Activated CD4-positive, alpha-beta T cell treated with anti-CD3 and anti-CD28 coated beads for 36 hours (primary cell): ENCODE data around the gene ENG. TPM values are rescaled to one million over a fixed set of nuclear protein-coding genes. Genes with fewer than 3 reads are reported as not detected.
"Not testable (repeated sequence)": the region's sequence is repeated elsewhere in the genome, so short reads cannot be mapped to it uniquely, and the experiment has no call there.

Experiments used
- ATAC-seq: fragments of 200-7000 bp; cut with Tn5 transposase; one replicate; pipeline ENCODE4 v1.10.0; 2021; ENCODE audit warnings: mild to moderate bottlenecking, moderate library complexity
- CTCF ChIA-PET: fragments of 350-600 bp; sonication (Branson Sonifier 250); formaldehyde crosslinking; loops from one replicate; lab custom pipeline; 2021; ENCODE audit warnings: antibody characterized with exemption; lab: Charles Lee
- POLR2A ChIA-PET: fragments of 350-600 bp; sonication (Branson Sonifier 250); formaldehyde crosslinking; loops from one replicate; lab custom pipeline; 2021; ENCODE audit warnings: antibody characterized with exemption, inconsistent platforms; lab: Charles Lee
- DNase-seq: peaks from one replicate; pipeline ENCODE4 v3.0.0-alpha.2; 2020
- H3K27ac Mint-ChIP-seq: one replicate; pipeline ENCODE4 v1.8.0; 2021; ENCODE audit warnings: mixed read lengths
- H3K27me3 Mint-ChIP-seq: one replicate; pipeline ENCODE4 v1.8.0; 2021; ENCODE audit warnings: mixed read lengths
- H3K36me3 Mint-ChIP-seq: one replicate; pipeline ENCODE4 v1.8.0; 2021; ENCODE audit warnings: low read depth, mixed read lengths
- H3K4me1 Mint-ChIP-seq: one replicate; pipeline ENCODE4 v1.8.0; 2021; ENCODE audit warnings: mixed read lengths
- H3K4me3 Mint-ChIP-seq: one replicate; pipeline ENCODE4 v1.8.0; 2021; ENCODE audit warnings: mild to moderate bottlenecking, moderate library complexity, mixed read lengths
- H3K9me3 Mint-ChIP-seq: one replicate; pipeline ENCODE4 v1.8.0; 2021; ENCODE audit warnings: low read depth, mixed read lengths
- intact Hi-C, 2 experiments: fragments of 100-400 bp; cut with DNase I in 1 of 2; cut with micrococcal nuclease in 1 of 2; formaldehyde crosslinking; loops; one replicate each; pipeline versions ENCODE4 v1.14.2 to v1.15.1; 2022 to 2024; cut with DNase I, micrococcal nuclease
- total RNA-seq, 2 experiments: library from RNA; stranded (reverse); gene quantifications; one replicate each; pipeline ENCODE4 v1.2.3, GENCODE V29; 2021

Gene ENG
- total RNA-seq, 2 experiments from 2014 or later: 13.9 to 15.2 TPM

DNA sequence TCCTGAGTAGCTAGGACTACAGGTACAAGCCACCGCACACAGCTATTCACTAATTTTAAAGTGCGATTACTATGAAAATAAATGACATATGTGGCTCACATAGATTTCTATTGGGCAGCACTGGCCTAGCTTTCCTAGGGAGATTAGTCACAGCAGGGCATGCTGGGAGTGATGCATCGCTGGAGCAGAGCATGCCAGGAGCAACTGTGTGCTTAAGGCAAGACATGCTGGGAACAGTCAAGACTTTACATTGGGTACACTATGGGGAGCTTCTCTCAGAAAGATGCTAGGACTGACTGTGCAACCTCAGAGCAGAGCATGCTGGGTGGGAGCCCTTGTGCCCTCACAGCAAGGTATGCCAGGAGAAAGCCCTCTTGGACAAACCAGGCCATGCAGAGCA is 35.6 kb upstream of the ENG start:
- peaks cover 6% of the 10 kb centered on the region for H3K4me1 Mint-ChIP-seq
- CTCF ChIA-PET: interaction anchor here (0.6 to 1.3 kb wide), 2 partner anchors 20 to 31 kb away, joined by 3 to 4 read pairs; no protein-coding TSS in a partner anchor
- no peak for ATAC-seq

DNA sequence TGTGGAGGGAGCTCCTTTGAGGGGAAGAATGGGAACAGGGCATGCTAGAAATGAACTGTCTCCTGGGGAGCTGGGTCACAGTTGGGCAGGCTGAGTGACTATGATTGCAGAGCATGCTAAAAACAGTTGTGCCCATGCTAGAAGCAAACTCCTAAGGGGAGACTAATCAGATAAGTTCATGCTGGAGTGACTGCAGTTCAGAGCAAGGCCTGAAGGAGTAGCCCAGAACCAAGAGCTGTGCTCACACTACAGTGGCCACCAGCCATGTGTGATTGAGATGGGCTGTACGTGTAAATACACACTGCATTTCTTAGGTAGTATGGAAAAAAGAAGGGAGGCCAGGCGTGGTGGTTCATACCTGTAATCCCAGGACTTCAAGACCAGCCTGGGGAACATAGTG is 33.3 kb upstream of the ENG start:
- POLR2A ChIA-PET: no interaction called here

More for the DNA sequence above, 35.6 kb upstream of the ENG start:
- intact Hi-C loops: no loop called here
- no peak for DNase-seq
- Mint-ChIP-seq H3K27me3 (no peaks in the 10 kb centered on the region), H3K27ac (no peak overlapping the region), H3K36me3 (peaks cover 65% of the 10 kb centered on the region), H3K9me3 (peaks cover 4% of the 10 kb centered on the region), H3K4me3 (no peak overlapping the region)
- POLR2A ChIA-PET: no interaction called here

DNA sequence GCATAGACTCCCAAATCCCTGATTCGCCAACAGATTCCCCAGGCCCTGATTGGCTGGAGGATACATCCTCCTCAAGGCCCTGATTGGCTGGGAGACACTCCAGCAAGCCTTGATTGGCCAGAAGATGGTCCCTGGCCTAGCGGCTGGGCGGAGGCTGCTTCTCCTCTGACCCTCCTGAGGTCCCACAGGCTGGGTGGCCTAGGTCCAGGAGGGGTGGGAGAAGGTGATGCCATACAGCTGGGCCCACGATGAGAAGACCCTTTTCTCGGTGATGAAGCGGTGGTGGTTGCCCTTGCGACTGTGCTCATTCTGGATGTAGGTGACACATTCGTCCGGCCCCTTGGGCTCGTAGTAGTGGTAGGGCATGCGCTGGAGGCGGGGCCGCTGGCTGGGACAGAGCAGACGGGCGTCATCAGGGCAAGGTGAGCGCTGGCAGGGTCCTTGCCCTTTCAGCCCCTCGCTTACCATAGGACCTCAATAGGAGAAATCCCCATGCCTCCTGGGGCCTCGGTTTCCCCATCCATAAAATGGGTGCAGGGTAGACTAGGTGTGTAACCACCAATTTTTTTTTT is 32.0 kb upstream of the ENG start:
- Mint-ChIP-seq H3K27ac (no peak overlapping the region), H3K36me3 (peaks cover 51% of the 10 kb centered on the region), H3K4me3 (no peak overlapping the region), H3K9me3 (no peaks in the 10 kb centered on the region), H3K27me3 (no peaks in the 10 kb centered on the region), H3K4me1 (no peaks in the 10 kb centered on the region)
- intact Hi-C loops: no loop called here
- ChIA-PET CTCF (interaction anchor here (1.1 kb wide), 1 partner anchor 152 kb away, joined by 3 read pairs; the partner anchor contains the start of gene TOR2A), POLR2A (no interaction called here)
- DNase-seq (no peak), ATAC-seq (no peak)

More for the DNA sequence above, 33.3 kb upstream of the ENG start:
- Mint-ChIP-seq H3K4me1 (peaks cover 4% of the 10 kb centered on the region), H3K4me3 (no peak overlapping the region), H3K27me3 (no peaks in the 10 kb centered on the region), H3K36me3 (peaks cover 54% of the 10 kb centered on the region), H3K27ac (no peak overlapping the region), H3K9me3 (no peaks in the 10 kb centered on the region)
- peak; percentile 51 for ATAC-seq
- CTCF ChIA-PET: interaction anchor here (0.6 to 1.3 kb wide), 3 partner anchors 18 to 153 kb away, joined by 3 to 4 read pairs (median 3); partner anchors contain the start of gene TOR2A
- no peak for DNase-seq
- intact Hi-C loops: no loop called here

DNA sequence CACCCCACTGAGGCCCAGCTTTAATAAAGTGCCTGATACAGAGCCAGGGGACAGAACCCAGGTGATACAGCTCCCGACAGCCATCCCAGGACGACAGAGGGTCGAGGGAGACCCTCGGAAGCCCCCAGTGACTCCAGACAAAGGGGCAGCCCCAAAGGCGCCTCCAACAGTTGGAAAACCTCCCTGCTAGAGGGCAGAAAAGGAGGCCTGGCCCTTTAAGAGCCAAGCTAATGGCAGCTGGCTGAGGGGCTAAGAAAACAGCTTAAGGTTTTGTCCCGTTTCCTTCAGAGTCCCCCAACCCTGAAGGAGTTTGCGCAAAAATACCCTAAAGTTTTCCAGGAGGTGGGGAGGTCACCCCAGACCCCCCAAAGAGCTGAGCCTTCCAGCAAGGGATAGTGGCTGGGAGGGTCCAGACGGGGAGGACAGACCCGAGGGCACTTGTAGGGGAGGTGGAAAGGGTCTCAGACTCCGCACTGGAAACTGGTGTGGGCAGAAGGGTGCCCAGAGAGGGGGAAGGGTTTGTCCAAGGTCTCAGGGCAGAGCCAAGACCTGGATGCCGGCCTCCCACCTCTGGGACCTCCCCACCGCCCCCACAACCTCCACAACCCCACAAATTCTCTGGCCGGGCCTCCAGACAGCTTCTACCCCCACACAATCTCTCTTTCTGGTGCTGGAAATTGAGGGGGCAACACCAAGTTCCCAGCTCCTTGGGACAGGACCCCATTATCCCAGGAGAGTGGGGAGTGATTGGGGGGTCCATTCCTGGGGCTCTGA is 31.2 kb upstream of the ENG start:
- no peak overlapping the region for H3K4me3 Mint-ChIP-seq

DNA sequence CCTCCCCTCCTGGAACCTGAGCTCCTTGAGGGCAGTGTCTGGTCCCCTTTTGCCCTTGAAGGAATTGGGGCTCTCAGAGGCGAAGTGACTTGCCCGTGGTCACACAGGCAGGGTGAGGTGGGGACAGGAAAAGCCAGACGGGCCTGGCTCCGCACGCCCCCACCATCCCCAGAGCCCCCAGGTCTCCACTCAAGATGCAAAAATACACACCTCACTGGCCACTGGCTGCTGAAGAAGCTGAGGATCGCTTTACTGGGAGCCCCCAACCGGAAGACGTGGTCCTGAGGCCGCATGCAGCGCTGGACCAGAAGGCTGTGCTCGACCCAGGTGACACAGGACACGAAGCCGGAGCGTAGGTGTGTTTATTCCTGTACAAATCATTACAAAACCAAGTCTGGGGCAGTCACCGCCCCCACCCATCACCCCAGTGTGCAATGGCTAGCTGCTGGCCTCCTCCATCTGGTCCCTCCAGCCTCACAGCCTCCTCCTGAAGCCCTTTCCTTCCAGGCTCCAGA is 30.6 kb upstream of the ENG start:
- POLR2A ChIA-PET: interaction anchor here (0.6 to 1.7 kb wide), 3 partner anchors 10 to 53 kb away, joined by 3 to 6 read pairs (median 3); no protein-coding TSS in a partner anchor
- Mint-ChIP-seq H3K9me3 (no peaks in the 10 kb centered on the region), H3K4me1 (no peaks in the 10 kb centered on the region), H3K27me3 (no peaks in the 10 kb centered on the region), H3K36me3 (peaks cover 37% of the 10 kb centered on the region), H3K4me3 (no peak overlapping the region), H3K27ac (no peak overlapping the region)
- ATAC-seq (no peak), DNase-seq (no peak)
- intact Hi-C loops: no loop called here
- CTCF ChIA-PET: interaction anchor here (0.9 to 1.0 kb wide), 4 partner anchors 15 to 59 kb away, joined by 3 to 4 read pairs (median 3); no protein-coding TSS in a partner anchor

More for the DNA sequence above, 31.2 kb upstream of the ENG start:
- H3K27me3 Mint-ChIP-seq: no peaks in the 10 kb centered on the region
- no peak for ATAC-seq
- no peaks in the 10 kb centered on the region for H3K4me1 Mint-ChIP-seq
- ChIA-PET POLR2A (interaction anchor here (0.6 to 1.7 kb wide), 3 partner anchors 9 to 54 kb away, joined by 3 to 6 read pairs (median 3); no protein-coding TSS in a partner anchor), CTCF (interaction anchor here (0.6 to 1.0 kb wide), 4 partner anchors 34 to 86 kb away, joined by 3 read pairs; partner anchors contain the start of gene DPM2)
- H3K27ac Mint-ChIP-seq: no peak overlapping the region
- DNase-seq: no peak
- H3K36me3 Mint-ChIP-seq: peaks cover 44% of the 10 kb centered on the region
- H3K9me3 Mint-ChIP-seq: no peaks in the 10 kb centered on the region
- intact Hi-C loops: no loop called here

DNA sequence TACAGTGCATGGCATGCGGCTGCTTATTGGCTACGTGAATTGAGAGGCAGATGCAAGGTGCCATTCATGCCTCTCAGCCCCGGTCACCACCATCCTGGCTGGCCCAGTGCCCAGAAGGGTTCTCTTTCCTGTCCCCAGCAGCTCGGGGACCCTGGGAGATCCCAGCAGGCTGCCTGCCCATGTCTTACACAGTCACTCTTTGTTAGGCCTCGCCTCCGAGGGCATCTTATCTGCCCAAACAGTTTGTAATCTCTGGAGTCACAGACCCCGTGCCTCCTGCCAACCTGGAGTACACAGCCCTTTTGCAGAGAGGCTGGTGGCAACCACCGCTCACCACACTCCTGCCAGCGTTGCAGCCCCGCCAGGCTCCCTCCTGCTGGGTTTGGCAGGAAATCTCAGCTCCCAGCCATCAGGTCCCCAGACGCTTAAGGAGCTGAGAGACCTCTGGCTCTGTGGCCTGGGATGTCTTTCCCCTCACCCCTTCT is 30.0 kb upstream of the ENG start:
- DNase-seq (no peak), ATAC-seq (no peak)
- intact Hi-C loops: no loop called here
- Mint-ChIP-seq H3K4me3 (no peak overlapping the region), H3K36me3 (peaks cover 36% of the 10 kb centered on the region), H3K27ac (no peak overlapping the region), H3K27me3 (no peaks in the 10 kb centered on the region), H3K4me1 (no peaks in the 10 kb centered on the region), H3K9me3 (no peaks in the 10 kb centered on the region)
- POLR2A ChIA-PET: interaction anchor here (1.2 to 1.7 kb wide), 2 partner anchors 10 to 19 kb away, joined by 3 to 6 read pairs; no protein-coding TSS in a partner anchor
- CTCF ChIA-PET: interaction anchor here (0.9 to 1.0 kb wide), 3 partner anchors 15 to 58 kb away, joined by 3 to 4 read pairs (median 3); no protein-coding TSS in a partner anchor

DNA sequence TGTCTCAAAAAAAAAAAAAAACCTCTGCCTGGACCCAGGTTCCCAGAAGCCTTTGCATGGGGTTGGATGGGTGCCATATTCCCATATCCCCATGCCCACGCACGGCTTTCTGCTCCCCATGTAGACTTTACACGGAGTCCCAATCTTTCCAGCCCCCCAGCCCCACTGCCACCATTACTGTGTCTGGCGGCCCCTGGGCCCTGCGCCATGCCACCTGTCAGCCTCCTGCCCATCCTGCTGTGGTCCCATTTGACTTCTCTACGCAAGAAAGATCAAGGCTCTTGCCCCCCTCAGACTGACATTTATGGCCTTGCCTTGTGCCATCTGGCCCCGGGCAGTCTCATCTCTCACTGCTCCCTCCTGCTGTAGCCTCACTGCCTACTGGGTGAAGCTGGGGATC is 29.5 kb upstream of the ENG start:
- Mint-ChIP-seq H3K4me3 (no peak overlapping the region), H3K27ac (no peak overlapping the region), H3K36me3 (peaks cover 38% of the 10 kb centered on the region), H3K9me3 (no peaks in the 10 kb centered on the region), H3K27me3 (no peaks in the 10 kb centered on the region), H3K4me1 (no peaks in the 10 kb centered on the region)
- ATAC-seq (no peak), DNase-seq (no peak)
- CTCF ChIA-PET: interaction anchor here (2.8 kb wide), 1 partner anchor 14 kb away, joined by 9 read pairs; no protein-coding TSS in a partner anchor
- intact Hi-C loops: no loop called here
- POLR2A ChIA-PET: no interaction called here

DNA sequence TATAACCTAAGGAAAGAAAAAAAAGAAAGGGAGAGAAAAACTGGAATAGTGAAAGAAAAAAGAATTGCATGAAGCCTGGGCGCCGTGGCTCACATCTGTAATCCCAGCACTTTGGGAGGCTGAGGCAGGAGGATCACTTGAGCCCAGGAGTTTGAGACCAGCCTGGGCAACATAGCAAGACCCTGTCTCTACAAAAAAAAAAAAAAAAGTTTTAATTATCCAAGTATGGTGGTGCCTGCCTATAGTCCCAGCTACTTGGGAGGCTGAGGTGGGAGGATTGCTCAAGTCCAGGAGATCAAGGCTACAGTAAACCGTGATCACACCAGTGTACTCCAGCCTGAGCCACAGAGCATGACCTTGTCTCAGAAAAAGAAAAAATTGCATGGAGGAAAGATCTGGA is 27.3 kb upstream of the ENG start:
- ChIA-PET POLR2A (interaction anchor here (0.6 to 0.7 kb wide), 2 partner anchors 23 to 408 kb away, joined by 4 to 11 read pairs; no protein-coding TSS in a partner anchor), CTCF (interaction anchor here (1.0 to 2.8 kb wide), 6 partner anchors 8 to 39 kb away, joined by 3 to 12 read pairs (median 4); no protein-coding TSS in a partner anchor)
- intact Hi-C loops, H3K27me3 Mint-ChIP-seq, H3K27ac Mint-ChIP-seq, ATAC-seq, H3K4me3 Mint-ChIP-seq, H3K4me1 Mint-ChIP-seq, H3K9me3 Mint-ChIP-seq, DNase-seq: not testable (repeated sequence)
- H3K36me3 Mint-ChIP-seq: peaks cover 24% of the 10 kb centered on the region

DNA sequence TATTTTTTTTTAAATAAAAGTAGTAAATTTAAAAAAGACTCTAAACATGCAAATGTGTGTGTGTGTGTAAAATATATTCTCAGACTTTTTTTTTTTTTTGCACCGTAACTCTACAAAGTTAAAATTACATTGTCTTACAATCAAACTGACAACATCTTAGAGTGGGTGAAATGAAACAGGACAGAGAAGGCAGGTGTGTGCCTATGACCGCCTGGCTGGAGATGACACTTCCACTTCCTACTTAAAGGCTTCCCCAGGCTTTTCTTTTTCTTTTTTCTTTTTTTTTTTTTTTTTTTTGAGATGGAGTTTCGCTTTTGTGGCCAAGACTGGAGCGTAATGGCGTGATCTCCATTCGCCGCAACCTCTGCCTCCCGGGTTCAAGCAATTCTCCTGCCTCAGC is 25.7 kb upstream of the ENG start:
- H3K4me3 Mint-ChIP-seq: no peak overlapping the region
- no peak for DNase-seq
- ChIA-PET CTCF (no interaction called here), POLR2A (no interaction called here)
- H3K4me1 Mint-ChIP-seq: peaks cover 2% of the 10 kb centered on the region
- no peak overlapping the region for H3K27ac Mint-ChIP-seq
- H3K36me3 Mint-ChIP-seq: peaks cover 17% of the 10 kb centered on the region
- H3K9me3 Mint-ChIP-seq: no peaks in the 10 kb centered on the region
- no peak for ATAC-seq
- peaks cover 8% of the 10 kb centered on the region for H3K27me3 Mint-ChIP-seq
- intact Hi-C loops: no loop called here

DNA sequence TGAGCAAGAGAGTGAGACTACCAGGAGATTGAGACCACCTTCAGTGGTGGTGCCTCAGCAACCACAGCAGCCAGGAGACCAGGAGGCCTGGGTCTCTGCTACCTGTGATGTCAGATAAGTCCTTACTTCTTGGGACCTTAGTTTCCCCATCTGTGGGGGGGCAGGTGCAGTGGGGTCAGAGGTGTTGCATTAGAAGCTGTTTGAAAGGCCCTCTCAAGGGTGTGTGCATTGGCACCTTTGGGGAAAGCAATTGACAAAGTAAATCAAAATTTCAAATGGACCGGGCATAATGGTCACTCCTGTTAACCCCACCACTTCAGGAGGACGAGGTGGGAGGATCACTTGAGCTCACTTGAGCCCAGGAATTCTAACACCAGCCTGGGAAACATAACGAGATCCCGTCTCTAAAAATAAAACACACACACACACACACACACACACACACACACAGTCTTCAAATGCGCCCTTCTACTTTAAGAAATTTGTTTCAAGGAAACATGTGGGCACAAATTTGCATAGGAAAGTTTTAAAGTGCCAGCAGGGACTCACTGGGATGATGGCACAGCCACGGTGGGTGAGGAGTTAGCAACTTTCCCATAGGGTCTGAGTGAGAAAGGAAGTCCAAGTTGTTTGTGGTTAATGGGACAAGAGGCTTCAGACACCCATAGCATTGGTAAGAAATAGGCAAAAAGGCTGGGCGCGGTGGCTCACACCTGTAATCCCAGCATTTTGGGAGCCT is 24.4 kb upstream of the ENG start:
- intact Hi-C loops: loop anchor here in 1 of 2 experiments (10.0 kb wide), 1 partner anchor 374 kb away; no protein-coding TSS in a partner anchor
- Mint-ChIP-seq H3K9me3 (no peaks in the 10 kb centered on the region), H3K36me3 (peaks cover 5% of the 10 kb centered on the region), H3K27me3 (peaks cover 8% of the 10 kb centered on the region), H3K4me3 (no peak overlapping the region), H3K4me1 (peaks cover 2% of the 10 kb centered on the region), H3K27ac (no peak overlapping the region)
- DNase-seq (no peak), ATAC-seq (no peak)
- ChIA-PET CTCF (interaction anchor here (0.6 kb wide), 2 partner anchors 9 to 122 kb away, joined by 3 read pairs; no protein-coding TSS in a partner anchor), POLR2A (no interaction called here)
